Activated CD4-positive, alpha-beta T cell treated with anti-CD3 and anti-CD28 coated beads, Interleukin-10, Interleukin-2, amounts not matched to agents 100 ng/mL and 50 ng/mL, durations not matched to agents 16 hours and 8 hours (primary cell): ENCODE results near the gene FOXRED2.

ENCODE experiments used
- DNase-seq: peaks from one replicate; pipeline ENCODE4 v3.0.0-alpha.2; 2020

The FOXRED2 gene

DNA sequence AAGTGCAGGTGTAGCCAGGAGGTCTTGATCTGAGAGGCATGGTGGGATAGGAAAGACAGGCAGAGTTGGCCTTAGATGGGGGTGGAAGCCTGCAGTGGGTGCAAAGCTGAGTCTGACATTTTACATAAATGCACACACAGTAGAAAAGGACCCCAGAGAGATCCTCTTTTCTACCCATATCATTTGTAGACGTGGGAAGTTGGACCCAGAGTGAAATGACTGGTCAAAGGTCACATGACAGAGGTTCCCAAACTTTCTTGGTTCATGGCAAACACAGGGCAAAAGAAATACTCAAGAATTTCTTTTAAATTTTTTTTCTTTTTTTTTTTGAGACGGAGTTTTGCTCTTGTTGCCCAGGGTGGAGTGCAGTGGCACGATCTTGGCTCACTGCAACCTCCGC lies 6.2 kb upstream of the FOXRED2 start:
- no peak for DNase-seq

DNA sequence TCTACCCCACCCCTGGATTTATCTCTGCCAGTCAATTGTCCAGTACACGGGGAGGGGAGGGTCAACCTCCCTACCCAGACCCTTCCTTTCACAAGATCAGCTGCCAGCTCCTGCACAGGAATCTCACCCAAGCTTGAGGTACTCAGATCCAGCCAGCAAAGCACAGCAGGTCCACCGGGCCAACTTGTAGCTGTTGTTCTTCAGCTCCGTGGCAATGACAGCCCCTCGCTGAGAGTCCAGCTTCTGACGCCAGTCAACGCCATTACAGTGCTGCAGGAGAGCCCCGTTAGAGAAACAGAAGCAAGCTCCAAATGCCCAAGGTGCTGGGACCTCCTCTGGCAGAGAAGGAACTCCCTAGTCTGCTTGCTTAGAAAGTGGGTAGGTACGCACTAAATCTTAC lies 5.5 kb upstream of the FOXRED2 start:
- no peak for DNase-seq

DNA sequence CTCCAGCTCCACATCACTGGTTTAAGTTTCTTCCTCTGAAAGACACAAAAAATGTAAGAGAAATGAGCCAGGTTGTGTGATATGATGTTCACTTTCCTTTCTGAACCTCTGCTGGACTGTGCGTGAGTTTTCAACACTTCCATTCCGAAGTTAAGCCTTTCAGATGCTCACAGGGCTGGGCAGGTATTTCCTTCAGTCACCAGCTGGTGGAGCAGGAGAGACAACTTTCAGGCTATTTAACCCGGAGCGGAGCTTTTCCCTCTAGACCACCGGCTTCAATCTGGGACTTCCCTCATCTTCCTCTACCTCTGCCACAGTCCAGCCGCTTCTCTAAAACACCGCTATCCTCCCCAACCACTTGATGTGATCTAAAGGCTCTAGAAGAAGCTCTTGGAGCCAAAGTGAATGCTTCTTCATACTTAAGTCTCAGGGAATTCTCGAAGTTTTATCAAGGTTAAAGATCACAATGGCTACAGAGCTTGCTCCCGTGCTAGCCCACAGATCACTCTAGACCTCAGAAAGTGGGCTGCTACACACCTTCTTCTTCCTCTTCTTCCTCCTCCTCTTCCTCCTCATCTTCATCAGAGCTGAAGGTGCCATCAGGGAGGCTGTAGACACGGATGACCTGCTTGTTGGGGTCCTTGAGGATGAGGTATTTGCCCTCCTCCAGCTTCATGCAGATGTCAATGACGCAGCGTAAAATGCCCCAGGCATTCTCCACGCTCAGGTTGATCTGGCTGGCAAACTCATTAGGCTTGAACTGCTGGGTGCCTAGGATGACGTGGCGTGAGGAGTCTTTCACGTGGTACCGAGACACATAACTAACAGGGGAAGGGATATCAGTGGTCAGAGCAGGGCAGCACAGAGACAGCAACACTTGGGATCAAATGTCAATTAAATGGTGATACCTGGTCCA lies 4.4 kb upstream of the FOXRED2 start:
- peak; percentile 39 for DNase-seq

DNA sequence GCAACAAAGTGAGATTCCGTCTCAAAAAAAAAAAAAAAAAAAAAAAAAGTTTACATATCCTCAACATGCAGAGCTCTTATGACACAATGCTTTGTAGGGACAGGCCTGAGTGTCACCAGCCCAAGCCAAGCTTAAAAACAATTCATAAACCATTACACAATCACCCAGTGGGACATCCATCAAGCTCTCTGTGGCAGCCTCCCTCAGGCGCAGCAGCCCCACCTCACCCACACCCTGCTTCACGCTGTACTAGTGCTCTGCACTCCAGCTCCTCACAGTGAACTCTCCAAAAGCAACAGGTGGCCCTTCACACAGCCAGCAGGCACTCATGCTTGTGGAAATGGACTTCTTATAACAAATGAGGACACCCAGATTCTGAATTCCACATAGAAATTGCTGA lies 3.5 kb upstream of the FOXRED2 start:
- DNase-seq: no peak

DNA sequence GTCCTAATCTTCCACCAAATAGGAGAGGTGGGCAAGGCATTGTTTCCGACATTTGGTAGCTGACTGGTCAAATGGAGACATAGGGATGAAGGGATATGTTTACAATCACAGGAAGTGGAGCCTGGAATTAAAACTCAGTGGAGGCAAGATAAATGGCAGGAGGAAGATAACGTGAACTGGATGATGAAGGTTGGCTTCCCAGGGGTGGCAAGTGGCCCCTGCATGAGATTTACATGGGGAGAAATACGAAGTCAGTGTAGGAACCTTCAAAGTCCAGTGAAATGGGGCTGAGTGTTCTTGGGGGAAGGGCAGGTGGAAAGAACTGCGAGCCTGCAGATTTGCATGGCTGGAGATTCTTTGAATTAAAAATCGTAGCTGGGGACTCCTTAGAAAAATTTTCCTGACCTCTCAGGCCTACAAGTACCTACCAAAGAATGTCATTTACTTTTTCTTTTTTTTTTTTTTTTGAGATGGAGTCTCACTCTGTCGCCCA lies 724 bp upstream of the FOXRED2 start:
- DNase-seq: no peak

DNA sequence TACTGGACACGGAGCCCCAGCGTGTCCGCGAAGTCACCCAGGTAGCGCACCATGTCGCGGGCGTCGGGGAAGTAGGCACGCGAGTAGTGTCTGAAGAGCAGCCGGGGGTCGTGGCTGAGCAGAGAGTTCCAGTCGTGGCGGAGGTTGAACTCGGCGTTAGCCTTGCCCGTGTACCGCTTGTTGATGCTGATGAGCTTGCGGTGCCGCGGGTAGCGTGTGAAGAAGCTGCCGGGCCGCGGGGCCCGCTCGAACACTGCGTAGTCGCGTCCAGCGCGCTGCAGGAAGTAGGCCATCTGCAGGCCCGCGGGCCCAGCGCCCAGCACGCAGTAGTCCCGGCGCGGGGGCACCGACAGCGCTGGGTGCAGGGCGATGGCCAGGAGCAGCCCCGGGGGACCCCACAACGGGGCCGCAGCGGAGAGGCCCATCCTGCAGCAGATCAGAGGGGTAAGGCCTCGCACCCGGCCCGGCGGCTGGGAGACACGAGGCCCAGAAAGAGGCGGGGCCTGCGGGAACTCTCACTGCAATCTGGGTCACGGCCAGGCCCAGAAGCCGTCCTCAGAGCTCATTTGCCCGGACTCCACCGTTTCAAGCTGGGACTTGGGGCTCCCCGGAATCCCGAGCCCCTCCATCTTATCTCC lies 723 bp downstream of the FOXRED2 start:
- no peak for DNase-seq

DNA sequence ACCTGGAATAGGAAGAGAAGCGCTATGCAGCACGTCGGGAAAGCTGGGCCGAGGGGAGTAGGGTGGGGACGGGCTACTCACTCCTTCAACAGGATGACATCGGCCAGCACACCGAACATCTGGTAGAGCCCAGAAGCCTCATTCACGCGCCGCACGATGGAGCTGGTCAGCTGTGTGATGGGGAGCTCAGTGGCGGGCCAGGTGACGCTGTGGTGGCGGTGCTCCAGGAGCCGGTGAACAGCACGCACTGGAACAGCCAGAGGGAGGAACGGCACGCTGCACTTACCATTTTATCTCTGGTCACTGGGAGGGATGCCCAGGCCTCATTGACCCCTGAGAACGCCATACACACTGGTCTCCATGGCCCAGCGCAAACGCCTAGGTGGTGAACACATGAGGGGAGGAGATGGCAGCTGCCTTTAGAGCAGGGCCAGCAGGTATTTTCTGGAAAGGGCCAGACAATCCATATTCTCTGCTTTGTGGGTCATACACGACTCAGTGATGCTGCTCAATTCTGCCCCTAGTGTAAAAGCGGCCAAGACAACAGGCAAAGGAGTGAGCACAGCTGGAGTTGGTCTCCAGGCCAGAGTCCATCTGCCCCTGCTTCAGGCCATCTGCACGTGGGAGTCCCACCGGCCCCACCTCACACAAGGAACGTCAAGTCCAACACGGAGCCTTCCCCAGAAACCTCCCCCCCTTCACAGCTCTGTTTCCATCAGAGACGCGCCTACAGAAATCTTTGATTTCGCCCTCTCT lies 8.8 kb downstream of the FOXRED2 start:
- DNase-seq: no peak

DNA sequence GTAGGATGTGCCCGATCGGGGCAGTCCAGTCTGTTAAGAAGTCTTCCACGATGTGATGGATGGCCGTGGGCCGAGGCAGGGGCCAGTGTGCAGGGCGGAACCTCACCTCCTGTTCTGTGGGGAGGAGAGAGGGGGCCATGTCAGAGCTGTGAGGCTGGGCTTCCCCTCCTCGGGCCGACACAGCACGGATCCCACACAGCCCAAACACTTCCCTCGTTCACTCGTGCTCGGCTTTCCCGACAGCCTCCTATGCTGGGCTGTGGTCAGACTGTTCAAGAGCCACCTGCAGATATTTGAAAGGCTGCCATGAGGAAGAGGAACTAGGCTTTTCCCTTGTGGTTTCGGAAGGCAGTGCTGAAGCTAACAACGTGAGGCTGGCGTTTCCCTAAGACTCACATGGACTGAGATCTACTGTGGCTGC lies 13.1 kb downstream of the FOXRED2 start:
- no peak for DNase-seq

DNA sequence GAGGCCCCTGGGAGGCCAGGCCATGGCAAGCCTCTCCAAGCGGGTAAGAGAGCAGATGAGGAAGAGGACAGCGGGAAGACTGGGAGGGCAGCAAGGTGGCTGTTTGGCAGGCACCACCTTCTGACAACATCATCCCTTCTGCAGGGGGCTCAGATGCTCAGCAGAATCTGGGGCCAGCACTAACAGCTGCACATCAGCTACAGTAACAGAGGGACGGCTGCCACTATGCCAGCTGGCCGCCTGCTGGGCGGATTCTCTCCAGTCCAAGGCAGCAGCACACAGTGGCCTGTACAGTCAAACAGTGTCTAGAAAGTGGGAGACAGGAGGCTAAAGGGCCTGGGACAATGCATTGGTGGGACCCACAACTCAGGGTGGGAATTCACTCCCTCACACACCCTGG lies 14.7 kb downstream of the FOXRED2 start:
- no peak for DNase-seq

DNA sequence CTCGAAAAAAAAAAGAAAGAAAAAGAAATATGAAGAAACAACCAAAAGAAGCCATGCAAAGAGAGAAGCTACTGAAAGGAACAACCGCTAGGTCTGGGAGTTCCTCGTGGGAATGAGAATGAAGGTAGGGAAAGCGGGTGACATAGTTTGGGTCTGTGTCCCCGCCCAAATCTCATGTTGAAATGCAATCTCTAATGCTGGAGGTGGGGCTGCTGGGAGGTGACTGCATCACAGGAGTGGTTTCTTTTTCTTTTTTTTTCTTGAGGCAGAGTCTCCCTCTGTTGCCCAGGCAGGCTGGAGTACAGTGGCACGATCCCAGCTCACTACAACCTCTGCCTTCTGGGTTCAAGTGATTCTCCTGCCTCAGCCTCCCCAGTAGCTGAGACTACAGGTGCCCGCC lies 15.7 kb downstream of the FOXRED2 start:
- DNase-seq: no peak

DNA sequence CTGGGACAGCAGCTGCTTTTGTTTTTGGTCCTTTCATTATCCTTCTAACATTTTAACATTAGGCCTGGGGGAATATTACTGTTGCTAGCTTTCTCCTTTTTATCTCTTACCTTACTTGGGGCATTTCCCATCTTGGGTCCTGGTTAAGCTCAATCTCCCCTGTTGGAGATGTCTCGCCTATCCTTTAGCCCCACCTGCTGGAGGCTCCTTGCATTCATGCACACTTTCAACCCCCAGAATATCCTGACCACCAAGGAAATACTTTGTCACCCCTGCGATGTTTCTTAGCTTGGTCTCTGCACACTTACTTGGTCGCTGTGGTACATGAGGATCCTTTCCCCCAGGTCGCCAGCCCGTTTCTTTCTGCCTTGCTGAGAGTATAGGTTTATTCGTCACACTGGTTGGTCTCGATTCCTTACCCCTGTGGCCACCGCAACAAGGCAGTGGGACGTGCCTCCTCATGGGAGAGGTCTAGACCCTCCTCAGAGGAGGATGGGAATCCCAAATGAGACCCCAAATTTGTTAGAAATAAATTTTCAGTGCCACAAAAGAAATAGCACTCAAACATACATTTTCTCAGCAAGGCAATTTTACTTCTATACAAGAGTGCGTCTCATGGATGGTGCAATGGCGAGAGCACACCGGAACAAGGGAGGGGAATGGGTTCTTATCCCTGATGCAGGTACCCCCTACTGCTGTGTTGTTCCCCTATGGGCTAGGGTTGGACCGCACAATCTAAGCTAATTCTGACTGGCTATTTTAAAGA lies 20.0 kb downstream of the FOXRED2 start:
- peak; percentile 56 for DNase-seq

DNA sequence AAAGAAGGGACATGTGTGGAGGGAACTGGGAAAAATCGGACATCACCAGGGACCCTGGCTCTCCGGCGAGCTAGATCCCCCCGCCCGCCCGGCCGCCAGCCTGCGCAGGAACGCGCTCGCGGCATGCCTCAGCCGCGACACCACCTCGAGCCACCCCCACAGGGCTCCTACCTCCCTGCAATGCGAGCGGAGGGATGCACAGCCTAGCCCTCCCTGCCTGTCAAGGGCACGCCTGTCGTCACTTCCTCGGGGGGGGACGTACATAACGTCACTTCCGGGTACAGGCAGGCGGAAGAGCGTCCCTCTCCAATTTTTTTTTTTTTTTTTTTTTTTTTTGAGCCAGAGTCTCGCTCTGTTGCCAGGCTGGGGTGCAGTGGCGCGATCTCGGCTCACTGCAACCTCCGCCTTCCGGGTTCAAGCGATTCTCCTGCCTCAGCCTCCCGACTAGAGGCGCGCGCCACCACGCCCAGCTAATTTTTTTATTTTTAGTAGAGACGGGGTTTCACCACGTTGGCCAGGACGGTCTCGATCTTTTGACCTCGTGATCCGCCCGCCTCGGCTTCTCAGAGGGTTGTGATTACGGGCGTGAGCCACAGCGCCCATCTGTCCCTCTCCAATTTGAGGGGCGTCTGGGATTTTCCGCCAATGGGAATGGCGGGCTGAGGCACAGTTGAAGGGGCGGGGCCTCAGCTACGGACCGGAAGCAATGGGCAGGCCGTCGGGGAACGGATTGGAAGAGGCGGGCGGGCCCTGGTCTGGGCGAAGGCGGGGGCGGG lies 25.3 kb downstream of the FOXRED2 start, which contains the start of gene TXN2:
Gene TXN2, minus strand, starts transcription at position 248 of the 776 bp plus-strand sequence. CDS start 803 bp downstream, outside the sequence.
- DNase-seq: peak; percentile 98

DNA sequence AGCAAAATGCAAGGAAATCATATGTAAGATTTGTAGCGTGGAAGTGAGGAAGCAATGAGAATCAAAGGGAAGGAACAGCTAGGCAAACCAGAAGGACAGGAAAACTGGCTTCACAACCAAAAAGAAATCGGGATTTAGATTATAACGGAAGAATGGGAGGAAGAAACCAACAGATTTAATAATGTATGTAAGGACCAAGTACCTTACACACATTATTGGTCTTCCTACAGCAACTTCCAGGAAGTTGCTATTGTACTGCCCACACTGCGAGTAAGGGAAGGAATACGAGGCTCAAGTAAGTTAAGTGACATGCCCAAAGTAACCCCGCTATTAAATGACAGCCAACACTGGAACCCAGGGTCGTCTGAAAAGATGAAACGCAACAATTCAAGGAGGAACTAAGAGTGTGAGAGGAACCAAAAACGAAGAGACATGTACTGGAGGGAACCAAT lies 25.9 kb downstream of the FOXRED2 start:
- no peak for DNase-seq

DNA sequence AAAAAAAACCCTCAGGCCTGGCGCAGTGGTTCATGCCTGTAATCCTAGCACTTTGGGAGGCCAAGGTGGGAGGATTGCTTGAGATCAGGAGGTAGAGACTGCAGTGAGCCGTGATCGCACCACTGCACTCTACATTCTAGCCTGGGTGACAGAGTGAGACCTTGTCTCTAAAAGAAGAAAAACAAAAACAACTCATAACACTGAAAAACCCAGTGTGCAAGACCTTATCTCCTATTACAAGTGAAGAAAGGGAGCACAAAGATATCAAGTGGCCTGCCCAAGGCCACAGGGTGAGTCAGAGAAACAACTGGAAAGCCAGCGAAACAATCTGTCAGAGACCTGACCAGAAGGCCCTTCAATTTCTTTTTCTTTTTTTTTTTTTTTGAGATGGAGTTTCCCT lies 27.9 kb downstream of the FOXRED2 start:
- DNase-seq: no peak

DNA sequence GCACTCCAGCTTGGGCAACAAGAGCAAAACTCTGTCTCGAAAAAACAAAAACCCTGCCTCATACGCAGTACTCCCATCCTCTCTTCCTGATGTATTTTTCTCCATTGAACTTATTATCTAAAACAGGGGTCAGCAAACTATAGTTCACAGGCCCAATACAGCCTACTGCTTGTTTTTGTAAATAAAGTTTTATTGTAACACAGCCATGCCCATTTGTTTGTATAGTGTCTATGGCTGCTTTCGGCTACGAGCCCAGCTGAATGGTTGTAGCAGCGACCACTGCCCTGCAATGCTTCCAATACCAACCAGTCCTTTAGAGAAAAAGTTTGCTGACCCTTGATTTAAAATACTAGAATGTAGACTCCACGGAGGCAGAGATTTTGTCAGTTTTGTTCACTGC lies 31.5 kb downstream of the FOXRED2 start:
- DNase-seq: no peak

DNA sequence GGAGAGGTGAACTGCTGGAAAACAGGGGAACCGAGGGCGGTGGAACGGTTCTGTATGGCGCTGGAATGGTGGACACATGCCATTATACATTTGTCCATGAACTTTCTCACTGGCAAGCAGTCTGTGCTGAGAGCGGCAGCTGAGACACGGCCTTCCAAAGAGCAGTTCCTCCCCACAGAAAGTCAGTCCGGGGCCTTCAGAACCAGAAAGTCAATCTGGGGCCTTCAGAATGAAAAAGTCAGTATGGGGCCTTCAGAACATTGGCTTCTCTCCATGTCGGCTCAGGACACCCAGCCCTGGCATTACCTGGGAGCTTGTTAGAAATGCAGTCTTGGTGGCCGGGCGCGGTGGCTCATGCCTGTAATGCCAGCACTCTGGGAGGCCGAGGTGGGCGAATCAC lies 34.2 kb downstream of the FOXRED2 start:
- no peak for DNase-seq

DNA sequence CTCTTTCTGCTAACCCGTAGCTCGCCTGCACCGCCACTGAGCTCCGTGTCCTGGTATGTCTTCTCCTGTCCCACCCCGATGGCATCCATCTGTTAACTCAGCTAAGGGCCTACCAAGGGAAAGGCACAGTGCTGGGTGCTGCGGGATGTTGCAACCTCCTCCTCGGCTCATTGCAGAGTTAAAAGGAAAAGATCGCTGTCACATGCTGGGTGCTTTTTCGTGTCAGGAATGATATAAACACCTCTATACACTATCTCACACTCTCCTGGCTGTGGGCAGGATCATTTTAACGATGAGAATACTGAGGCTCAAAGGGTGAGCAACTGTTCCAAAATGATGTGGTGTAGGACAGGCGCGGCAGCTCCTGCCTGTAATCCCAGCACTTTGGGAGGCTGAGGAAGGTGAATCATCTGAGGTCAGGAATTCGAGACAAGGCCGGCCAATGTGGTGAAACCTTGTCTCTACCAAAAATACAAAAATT lies 35.5 kb downstream of the FOXRED2 start:
- DNase-seq: no peak

DNA sequence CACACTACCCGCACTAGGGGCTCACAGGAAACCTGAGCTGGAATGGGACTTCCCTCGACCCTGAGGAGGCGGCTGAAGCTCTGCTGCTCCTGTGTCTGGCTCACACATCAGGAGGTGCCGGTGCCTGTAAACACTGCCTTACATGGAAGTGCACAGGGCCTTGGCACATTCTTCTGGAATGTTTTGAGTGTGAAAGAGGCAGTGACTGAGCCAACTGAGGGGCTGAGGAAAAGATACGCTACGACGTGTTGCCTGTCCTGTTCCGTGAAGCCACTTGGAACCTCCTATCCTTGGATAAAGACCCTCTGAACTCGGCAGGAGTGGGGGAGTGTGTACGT lies 35.9 kb downstream of the FOXRED2 start:
- no peak for DNase-seq

DNA sequence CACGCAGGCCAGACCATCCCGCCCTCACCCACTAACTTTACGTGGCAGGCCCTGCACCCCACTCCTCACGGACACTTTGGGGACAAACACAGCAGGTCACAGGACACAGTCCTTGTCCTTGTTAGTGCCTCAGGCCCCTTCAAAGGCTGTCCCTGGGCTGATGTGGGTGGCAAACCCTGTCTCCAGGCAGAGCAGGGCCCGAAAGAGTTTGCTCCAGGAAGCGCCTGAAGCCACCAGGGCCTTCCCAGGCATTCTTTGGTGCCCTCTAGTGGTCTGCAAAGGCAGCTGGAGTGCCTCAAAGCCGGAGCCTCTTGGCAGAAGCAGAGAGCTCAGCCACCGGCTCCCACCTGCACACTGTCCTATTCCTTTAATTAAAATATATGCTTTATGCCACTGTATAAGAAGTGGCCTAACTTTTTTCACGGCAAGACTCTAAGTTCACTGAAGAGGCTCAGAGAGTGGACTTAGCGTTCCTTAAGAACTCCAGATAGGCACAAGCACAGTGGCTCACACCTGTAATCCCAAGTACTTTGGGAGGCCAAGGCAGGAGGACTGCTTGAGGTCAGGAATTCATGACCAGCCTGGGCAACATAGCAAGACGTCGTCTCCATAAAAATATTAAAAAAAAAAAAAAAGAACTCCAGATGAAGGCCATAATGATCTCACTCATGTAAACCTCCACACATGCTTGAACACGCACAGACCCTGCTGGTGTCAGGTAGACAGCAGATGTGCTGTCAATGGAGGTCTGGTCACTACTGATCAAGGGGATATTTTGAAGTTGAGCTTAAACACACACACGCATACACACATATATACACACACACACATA lies 36.5 kb downstream of the FOXRED2 start:
- peak; percentile 91 for DNase-seq

DNA sequence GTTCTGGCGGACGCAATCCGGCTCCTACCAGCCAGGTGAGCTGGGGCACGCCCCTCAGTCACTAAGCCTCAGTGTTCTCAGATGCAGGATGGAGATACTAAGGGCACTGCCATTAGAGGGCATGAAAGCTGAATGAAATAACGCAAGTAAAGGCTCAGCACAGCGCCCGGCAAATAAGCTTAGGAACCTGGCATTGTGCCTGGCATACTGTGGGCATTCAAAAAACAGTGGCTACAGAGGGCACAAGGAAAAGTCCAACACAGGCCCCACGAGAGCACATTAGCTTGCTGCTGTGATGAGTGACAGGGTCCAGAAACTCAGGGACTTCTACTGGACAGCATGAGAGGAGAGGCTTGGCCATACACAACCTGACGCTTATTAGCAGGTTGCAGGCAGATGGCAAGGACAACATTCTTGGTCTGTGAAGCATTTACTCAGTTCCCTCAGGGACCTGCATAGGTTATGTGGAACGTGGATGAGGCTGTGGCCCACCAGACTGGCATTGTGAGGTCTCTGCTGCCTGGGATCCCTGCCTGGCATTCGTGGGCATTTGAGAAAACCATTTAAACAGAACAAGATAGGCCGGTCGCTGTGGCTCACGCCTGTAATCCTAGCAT lies 37.6 kb downstream of the FOXRED2 start:
- no peak for DNase-seq
